GM19351 (cell line): ENCODE measurements around the gene PRPSAP1.

Experiments used
- ATAC-seq: cut with Tn5 transposase; IDR thresholded peaks from one replicate; pipeline ENCODE4 v1.9.1; 2021; ENCODE audit warnings: mild to moderate bottlenecking, moderate library complexity; ENCODE audit not compliant: unreplicated experiment

The PRPSAP1 gene

DNA sequence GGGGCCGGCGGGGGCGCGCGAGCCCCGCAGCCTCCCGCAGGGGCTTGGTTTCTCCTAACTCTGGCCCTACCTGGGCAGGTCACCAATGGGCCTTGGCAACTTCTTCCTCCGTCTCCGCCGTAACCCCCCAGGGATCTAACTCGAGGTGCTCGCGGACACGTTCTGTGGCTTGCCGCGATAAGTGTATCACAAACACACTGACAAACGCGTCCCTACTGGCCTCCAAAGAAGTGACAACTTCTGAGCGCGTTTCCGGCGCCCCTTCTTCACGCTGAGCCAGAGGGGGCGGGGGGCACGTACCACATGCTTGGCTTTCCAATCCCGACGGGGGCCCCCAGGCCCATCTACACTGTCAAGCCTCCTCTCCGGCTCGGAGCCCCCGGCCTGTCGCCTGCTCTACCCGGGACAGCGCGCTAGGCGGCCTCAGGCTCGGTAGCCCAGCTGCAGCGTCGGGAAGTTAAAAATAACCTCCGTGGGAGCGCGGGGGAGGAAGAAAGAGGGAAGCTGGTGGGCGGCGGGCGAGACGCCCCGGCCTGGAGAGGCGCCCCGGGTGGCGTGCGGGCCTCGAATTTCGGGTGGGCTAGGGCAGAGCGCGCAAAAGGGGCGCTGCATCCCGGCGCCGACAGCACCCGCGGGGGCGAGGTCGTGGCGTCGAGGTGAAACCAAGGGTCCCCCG, 30.0 kb upstream of the PRPSAP1 start:
- ATAC-seq, result no peak

DNA sequence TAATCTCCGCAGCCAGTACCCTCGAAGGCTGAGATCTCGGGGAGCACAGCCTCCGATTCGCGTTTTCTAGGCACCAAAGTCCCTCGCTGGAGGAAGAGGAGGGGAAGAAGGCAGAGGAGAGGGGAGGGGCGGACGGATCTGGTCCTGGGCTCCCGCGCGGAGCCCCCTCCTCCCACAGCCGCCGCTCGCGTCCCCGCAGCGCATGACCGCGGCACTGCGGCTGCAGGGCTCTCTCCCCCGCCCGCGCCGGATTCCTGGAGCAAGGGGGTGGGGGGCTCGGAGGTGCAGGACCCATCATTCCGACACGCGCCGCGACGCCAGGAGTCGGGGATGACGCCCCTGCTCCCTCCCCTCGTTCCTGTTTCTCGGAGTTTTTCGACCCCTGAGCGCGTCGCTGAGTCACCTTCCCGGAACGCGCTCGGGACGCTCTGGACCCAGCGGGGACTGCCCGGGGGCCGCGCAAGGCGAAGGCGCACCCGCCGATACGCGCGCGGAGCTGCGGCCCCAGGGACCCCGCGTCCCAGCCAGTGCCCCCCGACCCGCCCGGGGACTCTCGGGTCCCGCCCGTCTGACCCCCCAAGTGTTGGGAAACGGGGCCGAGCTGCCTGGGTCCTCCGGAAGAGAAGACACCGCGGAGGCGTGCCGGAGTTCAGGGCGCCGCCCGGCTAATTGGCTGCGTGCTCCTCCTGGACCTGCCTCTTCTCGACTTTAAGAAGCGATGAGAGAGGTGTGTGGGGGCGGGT, 29.3 kb upstream of the PRPSAP1 start:
- no peak for ATAC-seq

- no peak for ATAC-seq
Observed at GRCh38 chr17:76382351-76382802, 28.7 kb upstream of the PRPSAP1 start.

DNA sequence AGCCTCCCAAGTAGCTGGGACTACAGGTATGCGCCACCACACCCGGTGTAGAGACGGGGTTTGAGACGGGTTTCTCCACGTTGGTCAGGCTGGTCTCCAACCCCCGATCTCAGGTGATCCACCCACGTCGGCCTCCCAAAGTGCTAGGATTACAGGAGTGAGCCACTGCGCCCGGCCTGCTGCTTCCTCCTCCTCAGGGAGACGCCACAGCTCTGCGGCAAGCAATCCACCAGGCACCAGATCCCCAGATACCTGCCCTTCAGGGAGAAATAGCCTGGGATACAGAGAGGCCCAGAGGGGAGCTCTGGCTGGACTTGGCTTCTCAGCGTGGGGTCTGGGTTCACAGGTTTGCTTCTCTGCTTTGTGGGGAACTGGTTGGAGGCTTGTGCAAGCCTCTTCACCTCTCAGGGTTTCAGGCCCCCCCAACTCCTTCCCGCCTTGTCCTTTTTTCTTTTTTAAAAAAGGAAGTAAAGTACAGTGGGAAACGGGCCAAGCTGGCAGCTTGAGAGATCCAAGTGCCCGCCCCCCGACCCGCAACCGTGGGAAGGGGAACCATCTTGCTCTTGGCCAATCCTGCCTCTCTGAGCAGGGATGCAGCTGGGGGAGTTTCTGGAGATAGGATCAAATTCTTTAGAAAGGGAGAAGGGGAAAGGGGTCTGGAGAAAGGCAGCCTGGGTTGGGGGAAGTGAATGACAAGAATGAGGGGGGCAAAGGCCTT, 28.1 kb upstream of the PRPSAP1 start:
- no peak for ATAC-seq

DNA sequence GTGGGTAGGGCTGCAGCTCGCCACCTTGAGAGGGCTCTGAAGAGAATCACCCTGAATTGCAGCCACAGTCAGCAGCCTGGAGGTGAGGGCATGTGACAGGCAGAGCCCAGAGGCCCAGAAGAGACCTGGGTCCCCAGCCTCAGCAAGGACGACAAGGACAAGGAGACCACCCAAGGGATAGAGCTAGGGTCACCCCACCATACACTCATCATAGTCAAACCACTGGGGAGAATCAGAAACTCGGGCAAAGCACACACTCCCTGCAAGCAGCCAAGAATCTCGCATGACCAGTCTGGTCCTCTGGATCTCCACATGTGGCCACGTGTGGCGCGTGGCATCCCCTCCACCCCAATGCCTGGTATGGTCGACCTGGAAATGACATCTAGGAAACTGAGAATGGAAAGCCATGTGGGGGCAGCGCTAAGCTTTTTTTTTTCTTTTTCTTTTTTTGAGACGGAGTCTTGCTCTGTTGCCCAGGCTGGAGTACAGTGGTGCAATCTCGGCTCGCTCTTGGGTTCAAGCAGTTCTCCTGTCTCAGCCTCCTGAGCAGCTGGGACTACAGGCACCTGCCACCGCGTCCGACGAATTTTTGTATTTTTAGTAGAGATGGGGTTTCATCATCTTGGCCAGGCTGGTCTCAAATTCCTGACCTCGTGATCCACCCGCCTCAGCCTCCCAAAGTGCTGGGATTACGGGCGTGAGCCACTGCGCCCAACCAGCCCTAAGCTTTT, 26.1 kb upstream of the PRPSAP1 start:
- no peak for ATAC-seq

GRCh38 chr17:76379275-76379641, 25.5 kb upstream of the PRPSAP1 start:
- ATAC-seq, result no peak

- no peak for ATAC-seq
Observed at GRCh38 chr17:76378548-76379274, 25.0 kb upstream of the PRPSAP1 start.

- ATAC-seq, result no peak
Observed at GRCh38 chr17:76376318-76377133, 22.8 kb upstream of the PRPSAP1 start.

- ATAC-seq, result no peak
Observed at GRCh38 chr17:76371656-76372628, 18.2 kb upstream of the PRPSAP1 start.

- no peak for ATAC-seq
Observed at GRCh38 chr17:76370261-76370993, 16.7 kb upstream of the PRPSAP1 start.

- no peak for ATAC-seq
Observed at GRCh38 chr17:76369804-76370203, 16.1 kb upstream of the PRPSAP1 start.

DNA sequence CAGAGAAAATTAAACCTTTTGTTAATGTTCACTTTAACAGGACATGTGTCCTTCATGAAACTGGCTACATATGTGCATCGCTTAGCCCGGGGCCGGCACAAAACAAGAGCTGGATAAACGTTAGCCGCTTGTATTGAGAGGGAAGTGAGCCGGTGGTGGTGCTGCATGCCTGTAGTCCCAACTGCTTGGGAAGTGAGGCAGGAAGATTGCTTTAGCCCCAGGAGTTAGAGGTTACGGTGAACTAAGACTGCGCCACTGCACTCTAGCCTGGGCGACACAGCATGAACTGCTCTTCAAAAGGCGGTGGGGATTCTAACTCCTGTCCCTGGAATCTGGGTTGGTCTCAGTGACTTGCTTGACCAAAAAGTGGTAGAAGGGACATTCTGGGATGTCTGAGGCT, 15.7 kb upstream of the PRPSAP1 start:
- no peak for ATAC-seq

DNA sequence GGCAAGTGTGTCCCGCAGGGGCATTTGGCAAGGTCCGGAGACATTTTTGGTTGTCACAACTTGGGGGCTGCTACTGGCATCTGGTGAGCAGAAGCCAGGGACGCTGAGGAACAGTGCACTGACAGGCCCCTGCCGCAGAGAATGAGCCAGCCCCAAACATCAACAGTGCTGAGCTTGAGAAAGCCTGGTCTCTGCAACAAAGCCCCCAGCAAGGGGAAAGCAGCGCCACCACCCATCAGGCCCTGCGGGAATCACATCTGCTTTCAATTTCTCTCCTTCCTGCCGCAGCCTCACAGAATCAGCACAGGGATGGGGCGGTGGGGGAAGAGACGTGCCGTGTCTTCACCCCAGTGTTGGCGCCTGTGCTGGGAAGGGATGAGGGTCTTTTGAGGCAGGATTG, 14.8 kb upstream of the PRPSAP1 start:
- no peak for ATAC-seq

- no peak for ATAC-seq
Observed at GRCh38 chr17:76367642-76368041, 13.9 kb upstream of the PRPSAP1 start.

DNA sequence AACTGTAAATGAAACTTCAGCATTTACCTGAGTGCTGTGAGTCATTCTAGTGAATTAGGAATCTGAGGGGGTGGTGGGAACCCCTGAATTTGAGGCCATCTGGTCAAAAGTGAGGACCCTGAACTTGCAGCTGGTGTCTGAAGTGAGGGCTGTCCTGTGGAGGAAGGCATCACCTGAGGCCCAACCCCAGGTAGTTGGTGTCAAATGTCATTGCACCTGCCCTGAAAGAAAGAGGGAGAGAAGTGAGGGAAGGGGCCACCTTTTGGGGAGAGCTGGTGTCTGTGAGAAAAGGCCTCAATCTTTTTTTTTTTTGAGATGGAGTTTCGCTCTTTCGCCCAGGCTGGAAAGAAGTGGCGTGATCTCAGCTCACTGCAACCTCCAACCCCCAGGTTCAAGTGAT, 12.5 kb upstream of the PRPSAP1 start:
- ATAC-seq, result no peak

GRCh38 chr17:76365256-76365903, 11.7 kb upstream of the PRPSAP1 start:
- no peak for ATAC-seq

DNA sequence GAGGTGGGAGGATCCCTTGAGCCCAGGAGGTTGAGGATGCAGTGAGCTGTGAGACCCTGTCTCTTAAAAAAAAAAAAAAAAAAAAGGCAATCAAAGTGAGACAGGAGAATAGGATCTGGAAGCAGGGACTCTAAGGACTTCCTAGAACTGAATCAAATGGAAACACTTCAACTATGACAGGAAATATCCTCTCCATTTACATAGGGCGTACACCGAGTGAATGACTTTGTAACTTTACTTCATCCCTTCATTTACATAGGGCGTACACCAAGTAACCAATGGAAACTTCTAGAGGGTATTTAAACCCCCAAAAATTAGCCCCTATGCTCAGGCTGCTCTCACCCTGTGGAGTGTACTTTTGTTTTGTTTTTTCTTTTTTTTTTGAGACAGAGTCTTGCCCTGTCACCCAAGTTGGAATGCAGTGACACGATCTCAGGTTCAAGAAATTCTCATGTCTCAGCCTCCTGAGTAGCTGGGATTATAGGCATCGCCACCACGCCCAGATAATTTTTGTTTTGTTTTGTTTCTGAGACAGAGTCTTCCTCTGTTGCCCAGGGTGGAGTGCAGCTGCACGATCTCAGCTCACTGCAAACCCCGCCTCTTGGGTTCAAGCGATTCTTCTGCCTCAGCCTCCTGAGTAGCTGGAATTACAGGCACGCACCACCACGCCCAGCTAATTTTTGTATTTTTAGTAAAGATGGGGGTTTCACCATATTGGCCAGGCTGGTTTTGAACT, 9.6 kb upstream of the PRPSAP1 start:
- ATAC-seq, result no peak
